Measurements from ENCODE around the gene PNMT.

PNMT gene

GRCh38 chr17:39667945-39668924 is at the start of gene PNMT (continued):
- no peak for TF ChIP-seq ZNF704 (tag by site-specific recombination; IDR thresholded peaks at IDR 0.05)
- no peak for TF ChIP-seq ZNF223 (tag by site-specific recombination; IDR thresholded peaks at IDR 0.05)
- no peak for TF ChIP-seq HOXC10 (CRISPR knock-in tag; IDR thresholded peaks at IDR 0.05)
- no peak for TF ChIP-seq ZNF624 (tag by site-specific recombination; IDR thresholded peaks at IDR 0.05)
- TF ChIP-seq ZBTB48 (tag by site-specific recombination; IDR thresholded peaks at IDR 0.05) = peak; percentile 76
- TF ChIP-seq GLIS1 (tag by site-specific recombination; IDR thresholded peaks at IDR 0.05) = peak; percentile 12
- no peak for TF ChIP-seq ZNF175 (tag by site-specific recombination; IDR thresholded peaks at IDR 0.05)
- peak; percentile 92 for TF ChIP-seq ZBTB20 (tag by site-specific recombination; IDR thresholded peaks at IDR 0.05)
- peak; percentile 98 for TF ChIP-seq KLF1 (tag by site-specific recombination; IDR thresholded peaks at IDR 0.05)
- no peak for TF ChIP-seq ZNF404 (tag by site-specific recombination; IDR thresholded peaks at IDR 0.05)
- TF ChIP-seq AEBP2 (tag by site-specific recombination; IDR thresholded peaks at IDR 0.05; ENCODE audit: borderline replicate concordance) = no peak
- peak; percentile 94 for TF ChIP-seq ZNF561 (tag by site-specific recombination; IDR thresholded peaks at IDR 0.05; ENCODE audit: borderline replicate concordance)
- no peak for TF ChIP-seq INSM2 (tag by site-specific recombination; IDR thresholded peaks at IDR 0.05)
- TF ChIP-seq ZNF830 (tag by site-specific recombination; IDR thresholded peaks at IDR 0.05; ENCODE audit: low read depth) = no peak
- TF ChIP-seq ZNF280D (tag by site-specific recombination; IDR thresholded peaks at IDR 0.05) = no peak
- TF ChIP-seq OVOL3 (tag by site-specific recombination; IDR thresholded peaks at IDR 0.05) = no peak
- TF ChIP-seq ZNF518A (tag by site-specific recombination; conservative IDR thresholded peaks at IDR 0.05; ENCODE audit: low read depth) = no peak
- TF ChIP-seq ZNF571 (tag by site-specific recombination; IDR thresholded peaks at IDR 0.05) = no peak
- TF ChIP-seq YY2 (tag by site-specific recombination; IDR thresholded peaks at IDR 0.05) = no peak
- no peak for TF ChIP-seq ZNF266 (tag by site-specific recombination; IDR thresholded peaks at IDR 0.05; ENCODE audit: low read depth)
- TF ChIP-seq ZNF292 (tag by site-specific recombination; IDR thresholded peaks at IDR 0.05; ENCODE audit: borderline replicate concordance, low read depth) = no peak
- TF ChIP-seq ZNF148 (tag by site-specific recombination; IDR thresholded peaks at IDR 0.05; ENCODE audit: borderline replicate concordance) = no peak
- peak; percentile 23; the same call in 1 of the 2 replicates for TF ChIP-seq KLF9 (tag by site-specific recombination; IDR thresholded peaks at IDR 0.05; ENCODE audit: low read depth)
- TF ChIP-seq ZNF341 (tag by site-specific recombination; IDR thresholded peaks at IDR 0.05; ENCODE audit: low read depth) = no peak
